Stomach smooth muscle (tissue), 2 donors: ENCODE measurements around the gene MAS1L.

ENCODE experiments used
- H3K27ac ChIP-seq: one replicate; pipeline ENCODE4 v1.7.0; 2013; ENCODE audit warnings: mild to moderate bottlenecking, low read length, inconsistent platforms
- H3K27me3 ChIP-seq, 2 donors: one replicate each; pipeline ENCODE4 v1.7.0; 2013; ENCODE audit warnings: low read length in 2 of 2; ENCODE audit not compliant: insufficient read depth in 2 of 2, control insufficient read depth in 1 of 2
- H3K36me3 ChIP-seq, 2 donors: one replicate each; pipeline ENCODE4 v1.7.0; 2013; ENCODE audit warnings: low read length in 2 of 2; ENCODE audit not compliant: control insufficient read depth in 2 of 2, insufficient read depth in 2 of 2
- H3K4me1 ChIP-seq: one replicate; pipeline ENCODE4 v1.7.0; 2013; ENCODE audit warnings: low read length; ENCODE audit not compliant: control insufficient read depth, insufficient read depth
- H3K4me3 ChIP-seq, 2 donors: one replicate each; pipeline ENCODE4 v1.7.0; 2013; ENCODE audit warnings: low read length in 2 of 2
- H3K9ac ChIP-seq, 2 donors: one replicate each; pipeline ENCODE4 v1.7.0; 2013; ENCODE audit warnings: low read length in 2 of 2, mild to moderate bottlenecking in 1 of 2
- H3K9me3 ChIP-seq, 2 donors: one replicate each; pipeline ENCODE4 v1.7.0; 2013; ENCODE audit warnings: low read length in 2 of 2; ENCODE audit not compliant: control insufficient read depth in 2 of 2
- donor health status: healthy.
- donor health status: Pancreatic carcinoma.

The MAS1L gene

DNA sequence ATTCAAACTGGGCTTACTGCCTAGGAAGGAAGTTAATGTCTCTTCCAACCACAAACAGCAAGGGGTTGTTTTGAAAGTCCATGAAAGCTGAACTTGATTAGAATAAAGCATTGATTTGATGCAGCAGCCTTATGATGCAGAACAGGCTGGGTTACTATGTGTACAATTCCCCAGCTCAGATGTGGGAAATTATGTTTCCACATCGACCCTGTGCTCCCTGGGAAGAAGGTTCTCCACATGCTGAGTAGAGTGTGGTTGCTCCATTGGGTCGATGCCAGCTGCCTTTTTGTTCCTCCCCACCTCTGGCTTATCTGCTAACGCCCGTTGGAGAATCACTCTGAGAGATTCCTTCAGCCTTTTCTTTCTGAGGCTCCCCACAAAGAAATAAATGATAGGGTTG lies 1.2 kb downstream of the MAS1L start:
- Histone ChIP-seq H3K36me3 (no peaks in the 10 kb centered on the region), H3K4me3 (no peak overlapping the region), H3K9ac (no peak overlapping the region), H3K27ac (no peak overlapping the region), H3K9me3 (no peaks in the 10 kb centered on the region), H3K27me3 (no peaks in the 10 kb centered on the region), H3K4me1 (no peaks in the 10 kb centered on the region)

DNA sequence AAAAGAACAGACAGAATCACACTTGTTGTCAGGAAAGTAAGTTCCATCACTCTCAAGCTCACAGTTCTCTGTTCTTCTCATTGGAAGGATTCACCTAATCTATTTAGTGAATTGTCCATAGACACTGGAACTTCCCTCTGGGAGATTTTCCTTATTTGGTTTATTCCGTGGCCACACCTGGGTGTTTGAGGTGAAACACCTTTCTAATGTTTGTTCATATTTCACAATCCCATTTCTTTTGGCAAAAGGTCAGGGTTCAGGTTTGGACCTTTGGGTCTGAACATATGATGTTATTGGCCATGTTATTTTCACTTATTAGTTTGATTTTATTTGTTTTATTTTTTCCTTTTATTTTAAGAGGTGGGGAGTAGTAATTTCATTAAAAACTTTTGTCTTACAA lies 4.0 kb downstream of the MAS1L start:
- no peaks in the 10 kb centered on the region for H3K4me1 ChIP-seq

GRCh38 chr6:29483186-29483585 lies 4.6 kb downstream of the MAS1L start:
- H3K4me1 ChIP-seq, result no peaks in the 10 kb centered on the region
- H3K4me3 ChIP-seq, result no peak overlapping the region
- H3K27me3 ChIP-seq, result no peaks in the 10 kb centered on the region
- no peaks in the 10 kb centered on the region for H3K9me3 ChIP-seq
- no peak overlapping the region for H3K27ac ChIP-seq
- no peaks in the 10 kb centered on the region for H3K36me3 ChIP-seq
- no peak overlapping the region for H3K9ac ChIP-seq

More for the DNA sequence above, 4.0 kb downstream of the MAS1L start:
- H3K27me3 ChIP-seq, result no peaks in the 10 kb centered on the region
- H3K9me3 ChIP-seq, result no peaks in the 10 kb centered on the region
- no peak overlapping the region for H3K27ac ChIP-seq
- H3K4me3 ChIP-seq, result no peak overlapping the region
- H3K36me3 ChIP-seq, result no peaks in the 10 kb centered on the region
- H3K9ac ChIP-seq, result no peak overlapping the region

- H3K4me3 ChIP-seq, result no peak overlapping the region
- no peak overlapping the region for H3K27ac ChIP-seq
- H3K9me3 ChIP-seq, result no peaks in the 10 kb centered on the region
- H3K27me3 ChIP-seq, result no peaks in the 10 kb centered on the region
- no peak overlapping the region for H3K9ac ChIP-seq
- H3K36me3 ChIP-seq, result no peaks in the 10 kb centered on the region
- H3K4me1 ChIP-seq, result no peaks in the 10 kb centered on the region
These were observed 8.2 kb downstream of the MAS1L start for GRCh38 chr6:29479560-29479959.

GRCh38 chr6:29478740-29479139 lies 9.0 kb downstream of the MAS1L start:
- H3K27ac ChIP-seq, result no peak overlapping the region
- H3K9me3 ChIP-seq, result no peaks in the 10 kb centered on the region
- H3K4me3 ChIP-seq, result no peak overlapping the region
- no peaks in the 10 kb centered on the region for H3K4me1 ChIP-seq
- no peaks in the 10 kb centered on the region for H3K27me3 ChIP-seq
- H3K36me3 ChIP-seq, result no peaks in the 10 kb centered on the region
- no peak overlapping the region for H3K9ac ChIP-seq

DNA sequence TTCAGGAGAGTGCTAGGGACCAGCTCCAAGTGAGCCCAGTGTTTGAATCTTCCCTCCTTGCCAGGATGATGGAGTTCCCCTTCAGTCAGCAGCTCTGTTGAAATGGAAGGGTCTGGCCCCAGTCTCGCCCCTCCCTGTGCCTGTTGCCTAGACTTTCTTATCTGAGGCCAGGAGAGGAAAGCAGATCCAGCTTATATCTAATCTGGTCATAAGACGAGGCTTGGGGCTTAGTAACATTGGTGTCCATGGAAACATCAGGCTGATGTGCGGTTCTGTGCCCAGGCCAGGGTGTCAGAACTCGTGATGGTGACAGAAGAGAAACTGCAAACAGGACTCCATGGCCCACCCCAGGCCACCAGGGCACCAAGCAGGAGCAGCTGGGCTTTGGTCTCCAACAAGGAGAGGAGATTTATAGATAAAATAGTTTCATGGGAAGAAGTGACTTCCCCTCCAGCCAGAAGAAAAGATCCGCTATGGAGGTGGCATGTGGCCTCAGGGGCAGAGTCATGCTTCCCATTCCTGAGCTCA lies 9.8 kb downstream of the MAS1L start:
- H3K9ac ChIP-seq, result no peak overlapping the region
- H3K9me3 ChIP-seq, result no peaks in the 10 kb centered on the region
- H3K4me1 ChIP-seq, result no peaks in the 10 kb centered on the region
- H3K4me3 ChIP-seq, result no peak overlapping the region
- no peaks in the 10 kb centered on the region for H3K36me3 ChIP-seq
- H3K27ac ChIP-seq, result no peak overlapping the region
- peaks cover 0 to 2% of the 10 kb centered on the region in 2 donors for H3K27me3 ChIP-seq

GRCh38 chr6:29474996-29475395 lies 12.8 kb downstream of the MAS1L start:
- Histone ChIP-seq H3K9me3 (no peaks in the 10 kb centered on the region), H3K4me1 (no peaks in the 10 kb centered on the region), H3K36me3 (no peaks in the 10 kb centered on the region), H3K9ac (no peak overlapping the region), H3K27ac (no peak overlapping the region), H3K27me3 (peaks cover 0 to 3% of the 10 kb centered on the region in 2 donors), H3K4me3 (no peak overlapping the region)

- Histone ChIP-seq H3K4me3 (no peak overlapping the region), H3K9ac (no peak overlapping the region), H3K4me1 (no peaks in the 10 kb centered on the region), H3K9me3 (no peaks in the 10 kb centered on the region), H3K27ac (no peak overlapping the region), H3K27me3 (no peaks in the 10 kb centered on the region), H3K36me3 (no peaks in the 10 kb centered on the region)
These were observed 21.5 kb downstream of the MAS1L start for GRCh38 chr6:29466241-29466640.

DNA sequence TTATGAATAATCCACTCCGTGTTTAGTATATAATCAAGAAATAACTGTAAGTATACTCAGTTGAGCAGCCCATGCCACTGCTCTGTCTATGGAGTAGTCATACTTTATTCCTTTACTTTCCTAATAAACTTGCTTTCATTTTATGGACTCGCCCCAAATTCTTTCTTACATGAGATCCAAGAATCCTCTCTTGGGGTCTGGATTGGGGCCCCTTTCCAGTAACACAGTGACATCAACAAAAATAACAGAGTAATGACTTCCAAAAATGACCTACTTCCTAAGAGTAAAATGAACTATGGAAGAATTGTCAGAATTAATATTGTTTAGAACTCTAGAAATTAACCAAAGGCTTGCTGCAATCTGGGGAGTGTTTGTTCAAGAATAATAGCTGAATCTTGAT lies 22.0 kb downstream of the MAS1L start:
- H3K9me3 ChIP-seq, result no peaks in the 10 kb centered on the region
- no peaks in the 10 kb centered on the region for H3K36me3 ChIP-seq
- H3K27me3 ChIP-seq, result no peaks in the 10 kb centered on the region
- H3K9ac ChIP-seq, result no peak overlapping the region
- no peaks in the 10 kb centered on the region for H3K4me1 ChIP-seq
- H3K27ac ChIP-seq, result no peak overlapping the region
- no peak overlapping the region for H3K4me3 ChIP-seq

DNA sequence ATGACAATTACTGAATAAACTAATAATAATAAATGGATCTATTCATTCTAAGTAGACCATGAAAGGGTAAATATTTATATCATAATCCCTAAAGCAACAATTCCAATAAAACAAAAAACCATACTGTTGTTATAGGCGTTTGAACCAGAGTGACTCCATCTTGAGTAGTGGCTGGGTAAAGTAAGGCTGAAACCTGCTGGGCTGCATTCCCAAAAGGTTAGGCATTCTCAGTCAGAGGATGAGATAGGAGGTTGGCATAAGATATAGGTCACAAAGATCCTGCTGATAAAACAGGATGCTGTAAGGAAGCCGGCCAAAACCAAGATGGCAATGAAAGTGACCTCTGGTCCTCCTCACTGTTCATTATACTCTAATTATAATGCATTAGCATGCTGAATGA lies 22.5 kb downstream of the MAS1L start:
- Histone ChIP-seq H3K27ac (no peak overlapping the region), H3K9me3 (no peaks in the 10 kb centered on the region), H3K27me3 (no peaks in the 10 kb centered on the region), H3K4me3 (no peak overlapping the region), H3K36me3 (no peaks in the 10 kb centered on the region), H3K4me1 (no peaks in the 10 kb centered on the region), H3K9ac (no peak overlapping the region)

GRCh38 chr6:29462022-29462421 lies 25.7 kb downstream of the MAS1L start:
- no peak overlapping the region for H3K4me3 ChIP-seq

More at GRCh38 chr6:29462022-29462421, 25.7 kb downstream of the MAS1L start:
- no peaks in the 10 kb centered on the region for H3K4me1 ChIP-seq
- no peaks in the 10 kb centered on the region for H3K9me3 ChIP-seq
- H3K27ac ChIP-seq, result no peak overlapping the region
- peaks cover 0 to 2% of the 10 kb centered on the region in 2 donors for H3K27me3 ChIP-seq
- H3K9ac ChIP-seq, result no peak overlapping the region
- no peaks in the 10 kb centered on the region for H3K36me3 ChIP-seq
